NCI-H510A treated with DMSO at 0.1 percent for 48 hours (cell line): Measurements from ENCODE around the gene AZI2.
A peak's percentile ranks its signal among the peaks of the same experiment; 100 is the strongest.

Experiments
- DNase-seq: peaks from one replicate; lab custom pipeline; 2025; lab: John Stamatoyannopoulos, UW

Gene AZI2, protein sequence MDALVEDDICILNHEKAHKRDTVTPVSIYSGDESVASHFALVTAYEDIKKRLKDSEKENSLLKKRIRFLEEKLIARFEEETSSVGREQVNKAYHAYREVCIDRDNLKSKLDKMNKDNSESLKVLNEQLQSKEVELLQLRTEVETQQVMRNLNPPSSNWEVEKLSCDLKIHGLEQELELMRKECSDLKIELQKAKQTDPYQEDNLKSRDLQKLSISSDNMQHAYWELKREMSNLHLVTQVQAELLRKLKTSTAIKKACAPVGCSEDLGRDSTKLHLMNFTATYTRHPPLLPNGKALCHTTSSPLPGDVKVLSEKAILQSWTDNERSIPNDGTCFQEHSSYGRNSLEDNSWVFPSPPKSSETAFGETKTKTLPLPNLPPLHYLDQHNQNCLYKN

GRCh38 chr3:28348629-28349468 is at the start of gene AZI2, which contains the start of gene ZCWPW2:
AZI2 (minus strand) TSS chr3:28348824; CDS start chr3:28340617, 8,207 bp downstream.
ZCWPW2 (plus strand) TSS chr3:28348721; CDS start chr3:28413069, 64,348 bp downstream.
- peak; percentile 68 for DNase-seq

GRCh38 chr3:28388978-28389377 is 40.4 kb upstream of the AZI2 start:
- no peak for DNase-seq

- DNase-seq = no peak
Observed at GRCh38 chr3:28386049-28386448, 37.4 kb upstream of the AZI2 start.

DNA sequence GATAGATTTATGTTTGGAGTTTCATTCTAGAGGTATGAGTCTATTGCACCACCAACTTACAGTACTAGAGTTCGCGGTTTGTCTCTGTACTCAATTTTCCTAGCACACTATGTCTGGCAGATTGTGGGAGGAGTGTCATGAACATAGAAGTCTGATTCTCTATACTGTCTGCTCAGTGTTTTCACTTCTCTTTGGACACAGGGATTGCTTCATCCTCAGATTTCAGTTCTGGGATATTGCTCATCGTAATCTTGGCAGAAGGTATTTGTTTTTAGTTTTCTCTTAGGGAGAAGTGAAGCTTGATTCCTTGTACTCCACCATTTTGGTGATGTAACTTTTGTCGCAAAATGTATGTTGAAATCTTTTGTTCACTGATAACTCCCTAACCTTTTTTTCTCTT is 27.8 kb upstream of the AZI2 start:
- no peak for DNase-seq

GRCh38 chr3:28349469-28350000 is 911 bp upstream of the AZI2 start:
- DNase-seq = peak; percentile 66

GRCh38 chr3:28348265-28348628 is 377 bp downstream of the AZI2 start:
- no peak for DNase-seq

- no peak for DNase-seq
Observed at GRCh38 chr3:28347374-28348264, 1.0 kb downstream of the AZI2 start.

DNA sequence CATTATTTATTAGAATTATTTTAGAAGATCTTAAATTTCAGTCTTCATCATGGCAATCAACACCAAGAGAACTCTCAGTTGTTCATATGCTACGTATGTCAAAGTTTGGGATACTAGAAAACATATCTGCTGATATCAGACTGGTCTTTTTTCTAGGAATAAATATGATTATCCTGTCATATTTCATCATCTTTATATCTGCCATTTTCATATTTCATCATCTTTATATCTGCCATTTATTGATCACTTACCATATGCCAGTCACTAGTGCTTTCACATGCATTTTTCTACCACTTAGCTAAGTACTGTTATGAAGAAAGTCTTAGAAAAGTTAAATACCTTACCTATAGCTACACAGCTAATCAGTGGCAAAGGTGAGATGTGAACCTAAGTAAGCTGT is 2.9 kb downstream of the AZI2 start:
- no peak for DNase-seq

DNA sequence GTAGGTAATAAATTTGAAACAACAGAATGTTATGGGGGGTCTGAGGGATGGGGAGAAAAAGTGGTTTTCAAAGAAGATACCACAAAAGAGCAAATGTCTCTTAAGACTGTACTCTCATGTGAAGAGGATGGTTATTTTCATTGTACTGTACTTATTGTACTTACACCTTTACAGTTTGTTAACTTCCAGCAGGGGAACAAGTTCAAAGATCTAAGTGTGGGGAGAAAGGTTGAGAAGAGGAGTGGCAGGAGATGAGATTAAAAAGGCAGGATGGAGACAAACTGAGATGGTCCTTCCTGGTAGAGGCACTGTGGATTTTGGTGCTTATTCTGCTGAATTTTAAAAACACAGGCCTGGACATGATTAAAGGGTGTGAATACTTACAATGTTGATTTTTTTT is 5.5 kb downstream of the AZI2 start:
- DNase-seq = no peak

- DNase-seq = no peak
Observed at GRCh38 chr3:28337230-28337629, 11.4 kb downstream of the AZI2 start.

DNA sequence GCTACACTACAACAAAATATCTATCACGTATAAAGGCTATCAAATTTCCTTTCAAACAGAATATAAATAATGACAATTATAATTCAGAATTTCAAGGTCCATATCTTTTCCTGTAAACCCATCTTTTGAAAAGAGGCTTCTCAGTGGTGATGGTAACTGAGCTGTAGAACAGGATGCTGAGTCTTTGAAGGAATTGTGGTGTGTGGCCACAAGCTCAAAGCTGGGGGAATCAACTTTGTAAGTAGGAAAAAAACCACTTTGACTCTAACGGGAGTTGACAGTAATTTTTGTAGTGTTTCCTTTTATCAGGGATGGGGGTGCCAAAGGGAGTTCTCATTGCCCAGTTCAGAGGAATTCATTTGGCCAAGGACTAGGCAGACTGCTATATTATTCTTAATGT is 13.4 kb downstream of the AZI2 start:
- DNase-seq = no peak

- no peak for DNase-seq
Observed at GRCh38 chr3:28334552-28334951, 14.1 kb downstream of the AZI2 start.

DNA sequence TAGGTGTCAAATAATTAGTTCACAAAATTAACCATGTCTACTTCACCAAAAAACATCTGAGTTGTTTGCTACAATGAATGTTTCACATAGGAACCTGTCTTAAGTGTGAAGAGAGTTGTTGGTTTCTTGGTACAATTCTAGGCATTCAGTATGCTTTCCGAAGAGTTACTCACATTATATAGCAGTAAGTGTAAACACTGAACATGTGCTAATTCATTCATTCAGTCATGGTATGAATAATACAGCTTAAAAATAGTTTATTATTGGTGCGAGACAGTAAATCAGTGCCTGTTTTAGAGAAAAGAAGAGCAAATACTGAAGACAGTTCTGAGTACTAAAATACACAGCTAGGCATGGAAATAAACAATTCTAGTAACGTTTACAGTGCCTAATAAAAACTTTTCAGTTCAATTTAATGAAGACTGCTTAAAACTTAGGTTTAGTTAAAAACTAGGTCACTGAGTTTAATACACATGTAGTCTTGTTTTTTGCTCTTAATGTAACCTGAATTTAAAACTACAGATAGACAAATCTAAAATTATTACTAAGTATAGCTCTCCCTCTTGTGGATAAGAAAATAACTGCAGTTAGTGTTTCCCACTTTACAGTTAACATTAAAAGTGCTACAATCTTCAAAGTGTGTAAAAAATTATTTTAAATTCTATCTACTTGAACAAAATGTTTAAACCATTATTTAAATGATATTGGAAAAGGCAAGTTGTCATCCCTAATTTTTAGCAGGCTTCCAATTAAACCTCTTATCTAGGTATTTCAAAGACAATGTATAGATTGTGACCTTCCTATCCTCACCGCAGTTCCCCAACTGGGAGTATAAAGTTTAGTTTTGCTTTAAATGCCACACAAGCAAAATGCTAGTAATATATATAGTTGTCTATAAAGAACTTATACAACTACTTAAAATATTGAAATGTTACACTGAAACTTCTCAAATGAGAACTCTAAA is 20.2 kb downstream of the AZI2 start:
- peak; percentile 36 for DNase-seq

GRCh38 chr3:28326458-28326926 is 22.1 kb downstream of the AZI2 start:
- DNase-seq = no peak

DNA sequence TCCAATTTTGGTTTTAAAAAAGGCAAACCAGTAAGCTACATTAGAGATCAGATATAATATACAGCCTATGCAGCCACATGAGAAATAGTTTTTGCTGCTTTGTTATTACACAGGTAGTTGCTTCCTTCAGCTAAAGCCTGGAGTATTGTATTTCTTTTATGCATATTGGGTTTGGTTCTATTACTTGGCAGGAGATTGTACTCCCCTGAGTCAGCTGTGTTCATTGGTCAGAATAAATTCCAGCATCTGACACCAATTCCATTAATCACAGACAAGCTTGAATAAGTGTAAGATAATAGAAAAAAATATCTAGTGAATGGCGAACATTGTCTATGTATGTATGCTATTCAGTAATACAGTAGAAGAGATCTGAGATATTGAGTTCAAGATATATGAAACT is 26.2 kb downstream of the AZI2 start:
- DNase-seq = no peak

- DNase-seq = no peak
Observed at GRCh38 chr3:28320981-28321380, 27.6 kb downstream of the AZI2 start.

DNA sequence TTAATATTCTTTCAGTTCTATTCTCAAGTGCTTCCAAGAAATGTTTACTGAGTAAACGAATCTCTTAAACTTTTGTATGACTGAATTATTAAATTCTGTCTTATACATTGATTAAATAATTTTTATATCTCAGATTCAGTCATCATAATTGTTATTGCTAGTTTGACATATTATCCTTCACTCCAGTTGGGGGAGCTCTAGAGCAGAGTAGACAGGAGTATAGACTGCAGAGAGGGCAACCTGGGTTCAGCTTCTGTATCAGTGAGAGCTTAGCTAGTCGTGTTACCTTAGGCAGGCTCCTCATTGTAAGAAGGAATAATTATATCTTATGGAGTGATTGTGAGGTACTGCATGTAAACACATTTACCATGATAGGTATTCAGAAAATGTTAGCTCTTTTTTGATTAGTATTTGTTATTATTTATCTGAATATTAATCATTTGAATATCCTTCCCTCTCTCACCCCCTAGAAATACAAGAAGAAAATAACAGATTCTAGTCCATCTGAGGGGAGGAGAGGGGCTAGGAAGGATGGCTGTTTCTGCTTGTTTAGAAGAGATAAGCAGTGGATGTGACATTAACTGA is 31.1 kb downstream of the AZI2 start:
- peak; percentile 11 for DNase-seq

GRCh38 chr3:28316226-28316625 is 32.4 kb downstream of the AZI2 start:
- no peak for DNase-seq

DNA sequence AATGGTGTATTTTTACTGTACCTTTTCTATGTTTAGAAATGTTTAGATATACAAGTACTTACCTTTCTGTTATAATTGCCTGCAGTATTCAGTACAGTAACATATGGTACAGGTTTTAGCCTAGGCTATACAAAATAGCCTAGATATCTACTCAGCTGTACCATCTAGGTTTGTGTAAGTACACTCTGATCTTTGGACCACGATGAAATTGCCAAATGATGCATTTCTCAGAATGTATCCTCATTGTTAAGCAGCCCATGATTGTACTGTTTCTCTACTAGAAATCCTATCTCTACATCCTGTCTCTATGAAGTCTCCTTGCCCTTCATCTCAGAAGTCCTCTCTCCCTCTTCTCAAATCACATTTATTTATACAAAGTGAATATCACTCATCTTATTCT is 32.9 kb downstream of the AZI2 start:
- no peak for DNase-seq

DNA sequence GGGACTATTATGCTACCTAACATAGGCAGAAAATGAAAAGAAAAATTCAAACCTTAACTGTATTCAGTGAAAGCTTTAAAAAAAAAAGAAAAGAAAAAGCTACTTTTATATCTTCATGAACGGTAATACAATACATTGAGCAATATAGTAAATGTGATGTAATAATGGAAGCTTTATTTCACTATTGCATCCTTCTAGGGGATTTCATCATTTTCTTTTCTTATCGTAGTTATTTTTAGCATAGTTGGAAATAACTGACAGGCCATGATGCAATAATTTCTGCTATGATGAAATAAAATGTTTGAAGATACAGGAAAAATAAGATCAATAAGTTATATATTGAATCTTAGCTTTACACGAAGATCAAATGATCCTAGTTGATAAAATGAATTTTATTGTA is 40.4 kb downstream of the AZI2 start:
- no peak for DNase-seq
